Lower lobe of right lung (tissue), 2 donors: Measurements from ENCODE around the gene COL4A2. TPM values are rescaled to one million over a fixed set of nuclear protein-coding genes. Genes with fewer than 3 reads are reported as not detected.

Source experiments
- ATAC-seq, 2 donors: fragments of 200-7000 bp; cut with Tn5 transposase; one replicate each; pipeline ENCODE4 v1.9.1; 2020 to 2022; ENCODE audit warnings: mild to moderate bottlenecking in 2 of 2, moderate library complexity in 2 of 2
- DNase-seq: peaks from one replicate; pipeline ENCODE4 v3.0.0-alpha.2; 2020
- H3K27ac ChIP-seq: fragments of 200-600 bp; one replicate; pipeline ENCODE4 v1.8.0; 2022
- H3K27me3 ChIP-seq: fragments of 200-600 bp; one replicate; pipeline ENCODE4 v1.8.0; 2022; ENCODE audit warnings: low read depth
- H3K36me3 ChIP-seq: fragments of 200-600 bp; one replicate; pipeline ENCODE4 v1.8.0; 2022; ENCODE audit warnings: mild to moderate bottlenecking
- H3K4me1 ChIP-seq: fragments of 200-600 bp; one replicate; pipeline ENCODE4 v1.8.0; 2022
- H3K4me3 ChIP-seq: fragments of 200-600 bp; one replicate; pipeline ENCODE4 v1.8.0; 2022; ENCODE audit warnings: mild to moderate bottlenecking
- H3K9me3 ChIP-seq: fragments of 200-600 bp; one replicate; pipeline ENCODE4 v1.8.0; 2022
- intact Hi-C: fragments of 100-400 bp; cut with DNase I; formaldehyde crosslinking; loops from one replicate; pipeline ENCODE4 v1.11.0; 2022
- total RNA-seq: library from RNA; stranded (reverse); fragmentation: NEBNext Ultra II Directional; extraction: Animal tissue kit (Norgen Biotek cat#: 25700); gene quantifications from one replicate; pipeline ENCODE4 v1.2.1, GENCODE V29; 2021
- TF ChIP-seq, protein P1 (sequence below): fragments of 200-600 bp; IDR thresholded peaks from one replicate; pipeline ENCODE4 v1.8.0; 2022; ENCODE audit warnings: antibody characterized with exemption, mild to moderate bottlenecking
- donor health status: DM: no; HTN: yes; CAD: no; lungs with severe emphysema.

The COL4A2 gene
- total RNA-seq, 1 donor from 2014 or later = 185 TPM

DNA sequence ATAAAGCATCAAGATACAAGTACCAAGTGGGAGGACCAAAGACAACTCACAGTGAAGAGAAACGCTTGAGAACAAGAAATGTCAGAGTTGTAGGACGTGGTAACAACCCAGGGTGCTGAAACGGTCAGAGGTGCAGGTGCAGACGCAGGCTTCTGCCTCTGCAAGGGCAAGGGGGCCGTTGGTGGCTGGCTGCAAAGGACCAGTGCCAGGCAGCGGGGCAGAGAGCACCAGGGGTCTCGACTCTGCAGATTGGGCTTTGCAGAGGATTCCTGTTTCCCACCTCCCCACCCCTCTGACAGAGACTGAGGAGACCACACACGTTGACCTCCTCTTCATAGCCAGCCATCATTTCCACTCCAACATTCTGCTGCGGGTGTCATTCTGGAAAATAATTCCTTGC is 216.1 kb downstream of the COL4A2 start:
- no peaks in the 10 kb centered on the region for H3K9me3 ChIP-seq
- H3K27ac ChIP-seq = no peak overlapping the region
- DNase-seq (no peak), ATAC-seq (no peak)
- intact Hi-C loops = no loop called here
- H3K27me3 ChIP-seq = no peaks in the 10 kb centered on the region
- no peak overlapping the region for H3K4me3 ChIP-seq
- TF ChIP-seq, protein P1, sequence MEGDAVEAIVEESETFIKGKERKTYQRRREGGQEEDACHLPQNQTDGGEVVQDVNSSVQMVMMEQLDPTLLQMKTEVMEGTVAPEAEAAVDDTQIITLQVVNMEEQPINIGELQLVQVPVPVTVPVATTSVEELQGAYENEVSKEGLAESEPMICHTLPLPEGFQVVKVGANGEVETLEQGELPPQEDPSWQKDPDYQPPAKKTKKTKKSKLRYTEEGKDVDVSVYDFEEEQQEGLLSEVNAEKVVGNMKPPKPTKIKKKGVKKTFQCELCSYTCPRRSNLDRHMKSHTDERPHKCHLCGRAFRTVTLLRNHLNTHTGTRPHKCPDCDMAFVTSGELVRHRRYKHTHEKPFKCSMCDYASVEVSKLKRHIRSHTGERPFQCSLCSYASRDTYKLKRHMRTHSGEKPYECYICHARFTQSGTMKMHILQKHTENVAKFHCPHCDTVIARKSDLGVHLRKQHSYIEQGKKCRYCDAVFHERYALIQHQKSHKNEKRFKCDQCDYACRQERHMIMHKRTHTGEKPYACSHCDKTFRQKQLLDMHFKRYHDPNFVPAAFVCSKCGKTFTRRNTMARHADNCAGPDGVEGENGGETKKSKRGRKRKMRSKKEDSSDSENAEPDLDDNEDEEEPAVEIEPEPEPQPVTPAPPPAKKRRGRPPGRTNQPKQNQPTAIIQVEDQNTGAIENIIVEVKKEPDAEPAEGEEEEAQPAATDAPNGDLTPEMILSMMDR = no peak
- H3K4me1 ChIP-seq = peaks cover 82% of the 10 kb centered on the region
- H3K36me3 ChIP-seq = peaks cover 16% of the 10 kb centered on the region

DNA sequence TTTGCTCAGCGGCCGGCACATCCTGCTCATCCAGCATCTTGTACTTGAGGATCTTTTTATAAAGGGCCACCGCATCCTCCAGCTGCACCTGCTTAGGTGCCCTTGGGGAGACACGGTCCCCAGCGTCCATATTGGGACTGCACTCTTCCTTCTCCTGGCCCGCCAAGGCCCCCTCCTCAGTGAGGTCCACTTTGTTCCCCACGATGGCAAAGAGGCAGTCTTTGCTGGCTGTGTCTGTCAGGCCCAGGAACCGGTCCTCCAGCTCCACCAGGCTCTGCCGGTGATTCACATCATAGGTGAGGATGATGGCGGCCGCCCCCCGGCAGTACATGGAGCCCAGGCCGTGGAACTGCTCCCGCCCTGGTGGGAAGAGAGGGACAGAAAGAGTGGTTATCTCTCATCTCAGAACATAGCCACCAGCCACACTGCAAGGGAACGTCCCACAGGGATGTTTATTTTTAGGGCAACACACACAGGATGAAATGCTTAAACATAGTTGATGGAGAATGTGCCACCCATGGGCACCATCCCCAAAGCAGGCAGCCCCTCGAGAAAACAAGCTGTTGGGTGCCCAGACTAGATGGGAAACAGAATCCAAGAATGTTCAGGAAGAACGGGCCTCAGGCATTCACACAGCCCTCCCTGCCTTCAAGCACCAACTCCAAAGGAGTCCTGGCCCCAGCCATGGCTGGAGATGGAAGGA is 216.9 kb downstream of the COL4A2 start:
- H3K4me1 ChIP-seq = peaks cover 84% of the 10 kb centered on the region
- H3K36me3 ChIP-seq = peaks cover 16% of the 10 kb centered on the region
- TF ChIP-seq, protein P1 = no peak
- H3K27me3 ChIP-seq = no peaks in the 10 kb centered on the region
- no peak for DNase-seq
- no peak overlapping the region for H3K4me3 ChIP-seq
- H3K27ac ChIP-seq = peak overlapping the region; percentile 37
- no peak for ATAC-seq
- H3K9me3 ChIP-seq = no peaks in the 10 kb centered on the region
- intact Hi-C loops = no loop called here

DNA sequence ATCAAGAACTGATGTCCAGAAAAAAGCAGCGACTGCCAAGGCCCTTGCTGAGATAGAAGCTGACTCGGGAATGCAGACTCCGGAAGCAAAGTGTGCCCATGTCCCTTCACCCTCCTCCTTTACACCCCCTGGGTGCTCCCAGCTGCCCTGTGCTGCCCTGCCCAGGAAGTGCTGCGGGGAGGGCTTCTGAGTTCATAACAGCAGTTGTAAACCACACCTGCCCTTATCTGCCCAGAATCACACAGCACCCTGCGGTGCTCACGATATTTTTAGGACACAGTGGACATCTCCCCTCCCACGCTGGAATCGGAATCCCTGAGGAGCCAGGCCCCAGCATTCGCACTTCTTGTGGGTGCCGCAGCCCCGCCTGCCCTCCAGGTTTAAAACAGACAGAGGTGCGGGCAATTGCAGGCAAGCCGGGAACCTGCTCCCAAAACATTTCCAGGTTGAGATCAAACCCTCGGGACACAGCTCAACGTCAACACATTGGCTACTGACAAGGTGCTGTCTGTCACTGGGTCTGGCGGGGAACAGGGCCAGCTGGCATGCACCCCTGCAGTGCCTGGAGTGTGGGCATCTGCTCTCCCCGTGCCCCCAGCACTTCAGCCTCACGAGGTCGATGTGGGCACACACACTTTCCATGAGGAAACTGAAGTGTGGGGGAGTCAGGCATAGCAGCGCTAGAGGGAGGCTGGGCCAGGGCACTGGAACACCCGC is 217.6 kb downstream of the COL4A2 start:
- H3K4me1 ChIP-seq = peaks cover 86% of the 10 kb centered on the region
- H3K27ac ChIP-seq = peak overlapping the region; percentile 44
- H3K27me3 ChIP-seq = no peaks in the 10 kb centered on the region
- peak; percentile 28 to 59 for ATAC-seq
- TF ChIP-seq, protein P1 = no peak
- H3K36me3 ChIP-seq = peaks cover 12% of the 10 kb centered on the region
- intact Hi-C loops = no loop called here
- no peaks in the 10 kb centered on the region for H3K9me3 ChIP-seq
- no peak overlapping the region for H3K4me3 ChIP-seq
- peak; percentile 76 for DNase-seq

DNA sequence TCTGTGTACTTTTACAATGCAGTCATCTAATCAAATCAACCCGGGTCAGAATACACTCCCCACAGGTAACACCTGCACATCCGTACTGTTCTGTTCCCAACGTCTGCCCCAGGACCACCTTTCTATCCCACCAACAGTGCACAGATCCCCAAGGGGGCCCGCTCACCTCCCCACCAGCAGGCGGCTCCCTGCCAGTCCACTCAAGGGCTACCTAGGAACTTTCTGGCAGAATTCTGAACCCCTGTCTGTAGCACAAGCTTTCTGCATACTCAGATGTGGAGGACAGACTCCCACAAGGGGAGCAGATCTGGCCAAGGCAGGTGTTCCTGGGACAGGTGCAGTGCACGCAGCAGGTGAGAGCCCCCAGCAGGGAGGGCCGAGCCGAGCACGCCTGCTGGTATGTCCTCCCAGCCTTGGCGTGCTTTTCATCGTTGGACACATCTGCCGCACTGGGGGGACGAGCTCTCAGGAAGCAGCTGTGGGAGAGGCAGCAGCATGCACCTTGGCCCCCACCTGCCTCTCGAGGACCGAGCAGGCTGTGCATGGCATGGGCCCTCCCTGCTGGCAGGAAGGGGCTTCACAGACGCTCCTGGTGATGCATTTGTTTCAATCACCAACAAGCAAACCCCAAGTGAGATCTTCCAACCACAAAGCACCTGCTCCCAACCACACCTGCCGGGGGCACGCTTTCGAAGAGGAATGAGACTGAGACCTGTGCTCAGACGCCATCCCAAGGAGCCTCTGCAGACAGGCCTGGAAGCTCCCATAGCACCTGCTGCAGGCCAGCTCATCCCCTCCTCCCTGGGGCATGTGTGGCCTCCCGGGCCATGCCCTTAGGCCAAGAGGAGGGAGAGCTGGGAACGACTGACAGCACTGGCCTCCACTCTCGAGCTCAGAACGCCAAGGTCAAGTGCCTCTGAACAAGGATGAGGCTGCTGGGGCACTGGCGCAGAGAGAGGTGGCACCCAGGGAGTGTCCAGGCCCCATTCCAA is 218.5 kb downstream of the COL4A2 start:
- peaks cover 82% of the 10 kb centered on the region for H3K4me1 ChIP-seq
- H3K27me3 ChIP-seq = no peaks in the 10 kb centered on the region
- peak; percentile 75 for DNase-seq
- H3K9me3 ChIP-seq = no peaks in the 10 kb centered on the region
- TF ChIP-seq, protein P1 = no peak
- peak overlapping the region; percentile 69 for H3K27ac ChIP-seq
- intact Hi-C loops = no loop called here
- peaks cover 12% of the 10 kb centered on the region for H3K36me3 ChIP-seq
- H3K4me3 ChIP-seq = no peak overlapping the region
- ATAC-seq = peak; percentile 23 to 78

DNA sequence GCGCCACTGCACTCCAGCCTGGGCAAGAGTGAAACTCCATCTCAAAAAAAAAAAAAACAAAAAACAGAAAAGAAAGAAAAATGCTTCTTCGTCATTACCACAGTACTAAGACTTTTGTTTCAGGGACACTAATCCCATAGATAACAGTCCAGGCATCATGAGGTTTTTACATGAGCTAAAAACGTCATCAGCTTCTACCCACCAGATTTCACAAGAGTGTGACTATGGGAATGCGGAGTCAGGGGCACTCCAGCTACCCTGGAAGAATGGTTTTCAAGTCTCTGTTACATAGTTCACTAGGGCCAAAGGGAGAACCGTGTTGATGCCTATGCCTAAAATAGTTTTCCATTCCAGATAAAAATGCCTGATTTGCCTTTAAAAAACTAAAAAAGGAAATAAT is 221.3 kb downstream of the COL4A2 start:
- no peak overlapping the region for H3K4me3 ChIP-seq
- peaks cover 5% of the 10 kb centered on the region for H3K36me3 ChIP-seq
- ATAC-seq (no peak), DNase-seq (no peak)
- H3K4me1 ChIP-seq = peaks cover 79% of the 10 kb centered on the region
- TF ChIP-seq, protein P1 = no peak
- no peaks in the 10 kb centered on the region for H3K9me3 ChIP-seq
- H3K27me3 ChIP-seq = no peaks in the 10 kb centered on the region
- H3K27ac ChIP-seq = peak overlapping the region; percentile 73
- intact Hi-C loops = no loop called here
